Spleen (tissue), 11 donors: ENCODE measurements around the gene BEST3. TPM values are rescaled to one million over a fixed set of nuclear protein-coding genes. Genes with fewer than 3 reads are reported as not detected.
"Not testable (repeated sequence)": the region's sequence is repeated elsewhere in the genome, so short reads cannot be mapped to it uniquely, and the experiment has no call there.

Experiments used
- DNase-seq: peaks from one replicate; pipeline ENCODE4 v3.0.0-alpha.2; 2020
- H3K27ac ChIP-seq, 8 donors: fragments of 200-600 bp; sonication (generic) in 7 of 8; 1 replicate in 4 of 8; 2 replicates in 4 of 8; pipeline versions ENCODE4 v1.5.0 to v1.8.0; 2016 to 2021; ENCODE audit warnings: inconsistent platforms in 4 of 8, mild to moderate bottlenecking in 4 of 8, moderate library complexity in 1 of 8
- H3K27me3 ChIP-seq, 7 donors: fragments of 200-600 bp; sonication (generic) in 6 of 7; replicated peaks in 1 of 7; 1 replicate in 4 of 7; 2 replicates in 3 of 7; pipeline versions ENCODE4 v1.5.0 to v1.8.0; 2016 to 2021; ENCODE audit warnings: inconsistent platforms in 3 of 7, mild to moderate bottlenecking in 1 of 7
- H3K36me3 ChIP-seq, 6 donors: fragments of 200-600 bp; sonication (generic) in 5 of 6; 1 replicate in 4 of 6; 2 replicates in 2 of 6; pipeline versions ENCODE4 v1.5.0 to v1.8.0; 2016 to 2021; ENCODE audit warnings: inconsistent platforms in 2 of 6
- H3K4me1 ChIP-seq, 6 donors: fragments of 200-600 bp; sonication (generic) in 5 of 6; 1 replicate in 3 of 6; 2 replicates in 3 of 6; pipeline versions ENCODE4 v1.5.0 to v1.8.0; 2016 to 2021; ENCODE audit warnings: inconsistent platforms in 3 of 6
- H3K4me3 ChIP-seq, 8 donors: fragments of 200-600 bp; sonication (generic) in 7 of 8; 1 replicate in 4 of 8; 2 replicates in 4 of 8; pipeline versions ENCODE4 v1.5.0 to v1.8.0; 2016 to 2021; ENCODE audit warnings: inconsistent platforms in 4 of 8, mild to moderate bottlenecking in 4 of 8, moderate library complexity in 2 of 8
- H3K9me3 ChIP-seq, 8 donors: fragments of 200-600 bp; sonication (generic) in 7 of 8; 1 replicate in 4 of 8; 2 replicates in 4 of 8; pipeline versions ENCODE4 v1.5.0 to v1.8.0; 2016 to 2021; ENCODE audit warnings: inconsistent platforms in 4 of 8
- POLR2A ChIP-seq, 3 donors: fragments of 450-650 bp; IDR thresholded peaks; one replicate each; pipeline ENCODE4 v1.5.1; 2017; ENCODE audit warnings: antibody characterized with exemption in 3 of 3, mild to moderate bottlenecking in 1 of 3
- POLR2AphosphoS5 ChIP-seq, 3 donors: sonication (generic); formaldehyde crosslinking; IDR thresholded peaks; one replicate each; pipeline ENCODE4 v1.5.1; 2017; ENCODE audit warnings: antibody characterized with exemption in 3 of 3
- WGBS, 5 donors: extraction: QIAGEN DNeasy Blood & Tissue Kit in 3 of 5; methylation state at CpG; one replicate each; pipeline versions ENCODE4 v1.1.5 to v1.1.7; 2013 to 2018; 5-methylcytosine and 5-hydroxymethylcytosine counted together
- intact Hi-C: fragments of 100-400 bp; cut with DNase I; formaldehyde crosslinking; loops from one replicate; pipeline ENCODE4 v1.15.0; 2023; ENCODE audit warnings: low total_unique reads
- polyA plus RNA-seq, 3 donors: library from polyadenylated mRNA; stranded (reverse); fragments of 200-250 nt; gene quantifications; one replicate each; pipeline ENCODE4 v1.2.1, GENCODE V29; 2013
- total RNA-seq, 7 donors: library from RNA; depleted of rRNA in 3 of 7; stranded (reverse); fragments of >200 nt in 3 of 7; fragmentation: NEBNext Ultra II Directional in 4 of 7; extraction: Animal tissue kit (Norgen Biotek cat#: 25700) in 4 of 7; gene quantifications; one replicate each; pipeline versions ENCODE4 v1.1.0 to v1.2.1, GENCODE V29; 2016 to 2021
- TF ChIP-seq, protein P1 (sequence below), 11 experiments: fragments of 200-600 bp in 7 of 11; fragments of 450-650 bp in 4 of 11; sonication (generic) in 4 of 11; IDR thresholded peaks in 8 of 11; conservative IDR thresholded peaks in 3 of 11; 1 replicate in 7 of 11; 2 replicates in 4 of 11; pipeline versions ENCODE4 v1.4.0 to v1.8.0; 2016 to 2021; ENCODE audit warnings: antibody characterized with exemption in 11 of 11, inconsistent platforms in 4 of 11, mild to moderate bottlenecking in 1 of 11
- donor health status: healthy with polysubstance abuse.
- donor health status: DM: no; HTN: no; CAD: no; lungs with moderate emphysema.
- donor health status: DM: no; HTN: no; CAD: no.
- donor health status: Bipolar disorder and iron deficiency.
- donor health status: healthy.
- donor health status: DM: no; HTN: no; CAD: no.
- donor health status: DM: yes; HTN: yes; CAD: no.

The BEST3 gene
- total and polyA plus RNA-seq, 10 donors: 0.14 TPM; not detected in 9

DNA sequence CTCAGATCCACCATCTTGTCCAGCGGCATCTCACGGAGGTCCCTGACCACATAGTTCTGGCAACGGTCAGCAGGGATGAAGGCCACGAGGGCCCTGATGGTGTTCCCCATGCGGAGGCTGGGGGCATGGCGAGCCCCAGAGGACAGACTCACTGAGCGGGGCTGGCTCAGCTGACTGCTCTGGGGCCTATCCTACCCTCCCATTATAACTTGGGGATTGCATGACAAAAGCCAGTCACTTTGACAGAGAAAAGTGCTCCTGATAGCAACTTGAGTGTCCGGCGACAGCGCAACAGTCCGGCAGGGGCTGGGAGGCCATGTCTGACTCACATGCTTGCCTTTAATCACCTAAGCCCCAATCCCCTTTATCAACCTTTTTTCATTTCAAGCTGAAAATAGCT lies 88.4 kb downstream of the BEST3 start, which contains the start of gene LRRC10:
Gene LRRC10, minus strand, starts transcription at position 179 of the 400 bp plus-strand sequence. Its CDS starts 69 bp downstream, at position 110.
- intact Hi-C loops: no loop called here

DNA sequence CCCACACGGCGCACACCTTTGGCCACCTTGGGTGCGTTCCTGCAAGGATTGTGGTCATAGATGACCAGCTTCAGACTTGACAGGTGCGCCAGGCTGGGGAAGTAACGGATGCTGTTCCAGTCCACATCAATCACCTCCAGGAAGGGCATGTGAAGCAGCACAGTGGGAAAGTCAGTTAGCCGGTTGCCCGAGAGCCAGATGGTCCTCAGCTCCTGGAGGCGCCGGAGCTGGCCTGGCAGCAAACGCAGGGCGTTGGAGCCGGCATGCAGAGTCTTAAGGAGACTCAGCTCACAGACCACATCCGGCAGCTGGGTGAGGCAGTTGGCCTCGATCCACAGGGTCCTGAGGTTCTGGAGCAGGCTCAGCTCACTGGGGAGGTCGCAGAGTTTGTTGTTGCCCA lies 89.0 kb downstream of the BEST3 start:
- intact Hi-C loops: no loop called here
- DNase-seq: no peak
- no peak overlapping the region for H3K4me3 ChIP-seq
- TF ChIP-seq, protein P1, sequence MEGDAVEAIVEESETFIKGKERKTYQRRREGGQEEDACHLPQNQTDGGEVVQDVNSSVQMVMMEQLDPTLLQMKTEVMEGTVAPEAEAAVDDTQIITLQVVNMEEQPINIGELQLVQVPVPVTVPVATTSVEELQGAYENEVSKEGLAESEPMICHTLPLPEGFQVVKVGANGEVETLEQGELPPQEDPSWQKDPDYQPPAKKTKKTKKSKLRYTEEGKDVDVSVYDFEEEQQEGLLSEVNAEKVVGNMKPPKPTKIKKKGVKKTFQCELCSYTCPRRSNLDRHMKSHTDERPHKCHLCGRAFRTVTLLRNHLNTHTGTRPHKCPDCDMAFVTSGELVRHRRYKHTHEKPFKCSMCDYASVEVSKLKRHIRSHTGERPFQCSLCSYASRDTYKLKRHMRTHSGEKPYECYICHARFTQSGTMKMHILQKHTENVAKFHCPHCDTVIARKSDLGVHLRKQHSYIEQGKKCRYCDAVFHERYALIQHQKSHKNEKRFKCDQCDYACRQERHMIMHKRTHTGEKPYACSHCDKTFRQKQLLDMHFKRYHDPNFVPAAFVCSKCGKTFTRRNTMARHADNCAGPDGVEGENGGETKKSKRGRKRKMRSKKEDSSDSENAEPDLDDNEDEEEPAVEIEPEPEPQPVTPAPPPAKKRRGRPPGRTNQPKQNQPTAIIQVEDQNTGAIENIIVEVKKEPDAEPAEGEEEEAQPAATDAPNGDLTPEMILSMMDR (IDR thresholded peaks at IDR 0.05 in 8 of 11, conservative IDR thresholded peaks at IDR 0.05 in 3 of 11): no peak
- TF ChIP-seq POLR2A (IDR thresholded peaks at IDR 0.05) (no peak), POLR2AphosphoS5 (IDR thresholded peaks at IDR 0.05) (no peak)
- no peaks in the 10 kb centered on the region for H3K9me3 ChIP-seq
- H3K27me3 ChIP-seq: no peaks in the 10 kb centered on the region
- no peak overlapping the region for H3K27ac ChIP-seq
- WGBS, 5 donors: 89 to 94% (median 94%) methylated on average over 5 to 15 of the region's 15 CpGs
- H3K4me1 ChIP-seq: peaks cover 0 to 9% (median 4%) of the 10 kb centered on the region in 6 donors
- H3K36me3 ChIP-seq: no peaks in the 10 kb centered on the region

More for the DNA sequence above, 88.4 kb downstream of the BEST3 start, which contains the start of gene LRRC10:
- Histone ChIP-seq H3K27ac (no peak within 1 kb of the TSS), H3K27me3 (no peaks in the 10 kb centered on the region), H3K36me3 (no peaks in the 10 kb centered on the region), H3K9me3 (no peaks in the 10 kb centered on the region), H3K4me3 (no peak within 1 kb of the TSS), H3K4me1 (peaks cover 0 to 9% (median 4%) of the 10 kb centered on the region in 6 donors)
- no peak for TF ChIP-seq POLR2AphosphoS5 (IDR thresholded peaks at IDR 0.05)
- TF ChIP-seq, protein P1 (IDR thresholded peaks at IDR 0.05 in 8 of 11, conservative IDR thresholded peaks at IDR 0.05 in 3 of 11): no peak
- no peak for TF ChIP-seq POLR2A (IDR thresholded peaks at IDR 0.05)
- 94 to 95% (median 94%) methylated on average over 4 to 11 of the region's 11 CpGs for WGBS, 5 donors
- DNase-seq: no peak

DNA sequence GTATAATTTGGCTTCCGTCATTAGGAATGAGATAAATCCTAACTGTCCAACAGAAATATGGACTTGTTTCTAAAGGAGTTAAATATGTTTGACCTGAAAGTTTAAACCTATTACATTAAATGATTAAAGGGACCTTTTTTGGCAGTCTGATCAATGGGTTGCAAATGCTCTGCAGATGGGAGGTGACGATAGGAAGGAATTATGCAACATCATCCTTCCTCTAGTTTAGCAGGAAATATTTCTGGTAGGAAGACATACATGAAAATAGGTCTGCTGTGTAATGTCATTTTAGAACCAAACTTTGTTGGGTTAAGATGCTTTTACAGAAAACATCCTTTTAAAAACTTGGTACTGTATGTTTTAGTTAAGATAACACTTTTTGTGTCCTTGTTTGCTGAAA lies 91.0 kb downstream of the BEST3 start:
- DNase-seq: no peak
- Histone ChIP-seq H3K27ac (no peak overlapping the region), H3K36me3 (peaks cover 0 to 6% (median 5%) of the 10 kb centered on the region in 6 donors), H3K4me1 (peaks cover 0 to 9% (median 4%) of the 10 kb centered on the region in 6 donors), H3K27me3 (no peaks in the 10 kb centered on the region), H3K4me3 (no peak overlapping the region), H3K9me3 (peaks cover 0 to 5% (median 0%) of the 10 kb centered on the region in 8 donors)
- intact Hi-C loops: no loop called here
- 46 to 60% (median 47%) methylated on average over 2 of the region's 2 CpGs for WGBS, 5 donors
- TF ChIP-seq POLR2AphosphoS5 (IDR thresholded peaks at IDR 0.05): no peak

DNA sequence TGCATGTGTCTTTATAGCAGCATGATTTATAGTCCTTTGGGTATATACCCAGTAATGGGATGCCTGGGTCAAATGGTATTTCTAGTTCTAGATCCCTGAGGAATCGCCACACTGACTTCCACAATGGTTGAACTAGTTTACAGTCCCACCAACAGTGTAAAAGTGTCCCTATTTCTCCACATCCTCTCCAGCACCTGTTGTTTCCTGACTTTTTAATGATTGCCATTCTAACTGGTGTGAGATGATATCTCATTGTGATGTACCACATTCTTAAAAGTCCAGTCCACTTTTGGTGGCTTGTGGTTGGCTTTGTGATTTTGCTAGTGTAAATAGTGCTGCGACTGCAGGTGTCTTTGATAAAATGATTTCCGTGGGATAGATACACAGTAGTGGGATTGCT lies 94.8 kb downstream of the BEST3 start:
- H3K27ac ChIP-seq, intact Hi-C loops, H3K4me1 ChIP-seq, H3K27me3 ChIP-seq, H3K9me3 ChIP-seq, H3K4me3 ChIP-seq, DNase-seq: not testable (repeated sequence)
- peaks cover 0 to 44% (median 43%) of the 10 kb centered on the region in 6 donors for H3K36me3 ChIP-seq
- WGBS, 5 donors: 91 to 95% (median 93%) methylated on average over 2 of the region's 3 CpGs

Other genes starting within 250 kb of the BEST3 start
- gene FRS2, start 228.9 kb downstream of the BEST3 start, total RNA-seq: 10 to 100 TPM; 25.3 to 51.7 (median 31.8) TPM
- gene FRS2, start 228.9 kb downstream of the BEST3 start, polyA plus RNA-seq: 1 to 10 TPM; 3.4 to 4.8 (median 4.3) TPM
- gene CCT2, start 113.8 kb downstream of the BEST3 start, total RNA-seq: 100 to 1,000 TPM in 1 of 7 donors, 10 to 100 TPM in 6; 80.5 to 120 (median 89.0) TPM
- 100 to 1,000 TPM in 2 of 3 donors, 10 to 100 TPM in 1; 91.6 to 104 (median 103) TPM for gene CCT2, start 113.8 kb downstream of the BEST3 start, polyA plus RNA-seq
- gene LRRC10, start 88.4 kb downstream of the BEST3 start, total RNA-seq: not detected
- not detected for gene LRRC10, start 88.4 kb downstream of the BEST3 start, polyA plus RNA-seq
- 10 to 100 TPM; 16.6 to 41.2 (median 20.9) TPM for gene RAB3IP, start 39.6 kb upstream of the BEST3 start, total RNA-seq
- 10 to 100 TPM; 11.8 to 15.2 (median 12.6) TPM for gene RAB3IP, start 39.6 kb upstream of the BEST3 start, polyA plus RNA-seq
- gene MYRFL, start 125.9 kb upstream of the BEST3 start, total RNA-seq: under 1 TPM in 2 of 7 donors, not detected in 5; 0.20 to 0.44 TPM
- gene MYRFL, start 125.9 kb upstream of the BEST3 start, polyA plus RNA-seq: under 1 TPM; 0.04 to 0.22 (median 0.08) TPM